HG02763 (cell line): Measurements from ENCODE around the gene PTPA.

Experiments used
- ATAC-seq: cut with Tn5 transposase; IDR thresholded peaks from one replicate; pipeline ENCODE4 v1.9.1; 2021; ENCODE audit warnings: mild to moderate bottlenecking, moderate library complexity; ENCODE audit not compliant: unreplicated experiment

PTPA gene

DNA sequence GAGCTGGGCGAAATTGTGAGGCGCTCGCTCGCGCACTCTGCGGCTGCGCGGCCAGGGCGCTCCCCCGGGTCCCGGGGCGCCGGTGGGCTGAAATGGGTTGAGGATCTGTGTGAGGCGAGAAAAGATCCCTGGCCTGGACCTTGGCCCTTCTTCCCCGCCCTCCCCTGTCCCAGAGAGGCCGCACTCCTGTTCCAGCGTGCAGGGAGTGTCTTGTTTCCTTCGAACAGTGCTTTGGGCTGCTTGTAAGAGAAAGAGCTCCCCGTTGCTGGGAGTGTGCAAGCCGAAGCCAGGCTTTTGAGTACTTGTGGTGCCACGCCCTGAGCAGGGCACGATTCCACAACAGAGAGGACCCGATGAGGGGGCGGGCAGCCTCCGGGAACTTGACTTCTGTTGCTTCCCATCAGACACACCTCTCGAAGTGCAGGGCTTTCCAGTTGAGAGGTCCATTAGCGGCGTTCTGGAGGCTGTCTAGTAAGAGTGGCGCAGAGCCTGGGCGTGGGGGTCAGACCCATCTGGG, 29.8 kb upstream of the PTPA start:
- no peak for ATAC-seq

DNA sequence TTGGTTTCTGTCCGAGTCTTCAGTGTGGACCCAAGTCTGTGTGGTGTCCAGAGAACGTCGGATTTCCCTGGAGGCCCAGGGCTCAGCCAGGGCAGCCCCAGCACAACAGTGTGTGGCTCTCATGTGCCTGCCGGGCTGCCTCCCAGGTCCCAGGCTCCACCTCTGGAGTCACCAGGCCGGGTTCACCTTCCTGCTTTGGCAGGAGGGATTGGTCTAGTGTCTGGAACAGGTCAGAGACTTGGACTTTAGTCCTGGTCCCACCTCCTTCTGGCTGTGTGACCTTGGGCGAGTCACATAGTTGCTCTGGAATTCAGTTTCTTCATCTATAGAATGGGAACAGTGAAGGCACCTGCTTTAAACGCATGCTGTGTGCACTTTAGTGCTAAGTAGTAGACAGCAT, 27.1 kb upstream of the PTPA start:
- ATAC-seq: no peak

DNA sequence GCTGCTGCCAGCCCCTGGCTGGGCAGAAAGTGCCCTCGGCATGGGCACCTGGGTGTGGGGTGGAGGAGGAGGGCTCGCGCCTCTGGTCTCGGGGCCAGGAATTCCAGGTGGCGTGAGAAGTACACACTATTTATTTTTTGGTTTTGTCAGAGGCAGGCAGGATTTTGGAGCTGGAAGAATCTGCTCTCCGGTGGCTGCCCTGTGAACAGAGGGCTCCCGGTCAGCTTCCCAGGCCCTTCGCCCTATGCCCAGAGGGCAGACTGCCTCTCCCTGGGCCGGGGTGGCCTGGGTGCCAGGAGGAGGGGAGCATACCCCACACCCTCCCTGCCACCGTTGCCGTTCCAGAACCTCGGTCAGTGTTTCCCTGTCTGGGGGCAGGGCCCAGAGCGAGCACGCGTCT, 22.0 kb upstream of the PTPA start:
- ATAC-seq: no peak

DNA sequence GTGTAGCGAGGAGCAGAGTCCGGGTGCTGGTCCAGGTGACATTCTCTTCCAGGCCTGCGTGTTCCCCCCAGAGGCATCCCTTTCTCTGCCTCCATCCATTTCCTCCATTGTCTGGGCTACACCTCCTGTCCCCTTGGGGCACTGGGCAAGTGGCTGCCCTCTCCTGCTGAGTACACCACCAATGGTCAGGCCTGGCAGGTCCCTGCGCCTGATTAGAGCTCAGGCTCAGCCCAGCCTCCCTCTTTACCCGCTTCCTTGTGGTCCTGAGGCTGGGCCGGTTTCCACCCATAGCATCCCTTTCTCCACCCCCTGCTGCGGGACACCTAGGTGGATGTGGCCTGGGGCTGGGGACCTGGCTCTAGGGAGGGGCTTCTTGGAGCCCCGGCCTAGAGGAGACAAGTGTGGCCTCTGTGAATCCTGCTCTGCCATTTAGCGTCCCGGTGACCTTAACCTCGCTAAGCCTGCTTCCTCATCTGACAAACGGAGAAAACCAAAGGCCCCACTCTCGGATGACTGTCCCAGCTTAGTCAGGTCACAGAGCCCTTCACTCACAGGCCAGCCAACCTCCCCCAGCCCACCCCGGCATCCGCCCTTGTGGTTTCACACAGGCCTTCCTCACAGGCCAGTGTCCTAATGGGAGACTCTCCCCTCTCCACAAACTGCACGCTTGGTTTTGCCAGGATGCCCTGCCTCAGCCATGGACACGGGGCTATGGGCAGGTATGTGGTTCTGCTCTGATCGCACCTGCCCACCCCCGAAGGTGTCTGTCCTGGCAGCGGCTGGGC, 17.4 kb upstream of the PTPA start:
- ATAC-seq: no peak

DNA sequence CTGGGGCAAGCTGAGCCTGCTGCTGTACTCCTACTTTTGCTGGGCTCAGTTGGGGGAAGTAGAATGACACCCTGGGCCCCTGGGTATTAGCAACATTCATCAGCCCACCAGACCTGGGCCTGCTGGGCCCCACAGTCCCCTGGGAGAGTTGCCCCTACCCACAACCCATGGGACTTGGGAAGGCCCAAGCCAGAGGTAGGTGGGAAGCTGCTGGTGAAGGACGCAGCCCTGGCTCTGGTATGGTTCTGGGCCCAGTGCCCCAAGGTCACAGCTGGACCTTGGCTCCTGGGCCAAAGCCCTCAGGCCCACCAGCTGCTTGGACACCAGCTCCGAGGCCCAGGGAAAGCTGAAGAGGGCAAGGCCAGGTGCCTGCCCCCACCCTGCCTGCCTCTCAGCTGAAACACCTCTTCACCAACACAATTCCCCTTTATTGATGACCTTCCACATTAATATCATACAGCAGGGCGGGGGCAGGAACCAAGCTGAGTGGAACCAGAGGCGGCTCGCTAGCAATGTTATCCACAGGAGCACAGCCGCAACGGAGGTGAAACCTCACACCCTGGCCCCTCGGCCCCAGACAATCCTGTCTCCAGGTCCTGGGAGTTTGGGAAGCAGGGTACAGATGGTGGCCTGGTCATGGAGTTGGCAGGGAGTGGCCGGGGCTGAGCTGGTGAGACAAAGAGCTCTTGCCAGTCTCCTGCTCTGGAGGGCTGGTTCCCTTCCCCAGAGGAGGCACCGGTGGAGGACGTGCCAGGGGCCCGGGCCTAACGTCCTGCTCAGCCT, 16.6 kb upstream of the PTPA start:
- no peak for ATAC-seq

DNA sequence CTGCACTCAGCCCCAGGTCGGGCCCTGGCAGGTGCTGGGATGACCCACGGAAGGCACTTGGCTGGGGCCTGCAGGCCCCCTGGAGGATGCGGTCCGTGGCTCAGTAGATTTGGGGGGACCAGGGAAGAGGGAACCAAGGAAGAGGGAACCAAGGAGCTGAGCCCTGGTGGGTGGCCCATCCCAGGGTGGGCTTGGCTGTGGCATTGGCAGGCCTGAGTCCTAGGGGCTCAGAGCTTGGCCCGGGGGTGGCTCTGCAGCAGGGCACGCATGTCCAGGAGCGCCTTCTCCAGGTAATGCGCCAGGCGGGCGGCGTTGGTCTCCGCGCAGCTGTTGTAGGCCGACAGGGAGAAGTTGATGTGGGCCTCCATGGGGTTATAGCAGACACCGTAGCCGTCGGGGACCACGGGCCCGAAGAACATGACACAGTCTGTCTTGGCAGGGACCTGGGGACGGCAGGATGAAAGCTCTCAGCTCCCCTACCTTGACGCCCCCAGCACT, 16.0 kb upstream of the PTPA start:
- ATAC-seq: no peak

DNA sequence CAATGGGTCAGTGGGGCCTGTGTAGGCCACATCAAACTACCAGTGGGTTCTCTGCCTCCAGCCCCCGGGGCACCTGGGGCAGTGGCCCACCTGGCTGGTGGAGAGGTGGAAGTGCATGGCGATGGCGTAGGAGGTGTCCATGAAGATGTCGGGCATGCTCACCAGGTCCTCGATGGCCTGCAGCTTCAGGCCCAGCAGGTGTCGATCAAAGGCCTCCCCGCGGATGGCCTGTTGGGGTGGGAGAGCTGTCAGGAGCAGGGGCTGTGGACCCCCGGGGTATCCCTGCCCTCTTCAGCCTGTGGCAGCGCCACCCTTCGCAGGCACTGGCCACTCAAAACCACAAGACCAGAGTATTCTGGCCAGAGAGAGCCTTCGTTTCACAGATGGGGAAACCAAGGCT, 15.3 kb upstream of the PTPA start:
- no peak for ATAC-seq

DNA sequence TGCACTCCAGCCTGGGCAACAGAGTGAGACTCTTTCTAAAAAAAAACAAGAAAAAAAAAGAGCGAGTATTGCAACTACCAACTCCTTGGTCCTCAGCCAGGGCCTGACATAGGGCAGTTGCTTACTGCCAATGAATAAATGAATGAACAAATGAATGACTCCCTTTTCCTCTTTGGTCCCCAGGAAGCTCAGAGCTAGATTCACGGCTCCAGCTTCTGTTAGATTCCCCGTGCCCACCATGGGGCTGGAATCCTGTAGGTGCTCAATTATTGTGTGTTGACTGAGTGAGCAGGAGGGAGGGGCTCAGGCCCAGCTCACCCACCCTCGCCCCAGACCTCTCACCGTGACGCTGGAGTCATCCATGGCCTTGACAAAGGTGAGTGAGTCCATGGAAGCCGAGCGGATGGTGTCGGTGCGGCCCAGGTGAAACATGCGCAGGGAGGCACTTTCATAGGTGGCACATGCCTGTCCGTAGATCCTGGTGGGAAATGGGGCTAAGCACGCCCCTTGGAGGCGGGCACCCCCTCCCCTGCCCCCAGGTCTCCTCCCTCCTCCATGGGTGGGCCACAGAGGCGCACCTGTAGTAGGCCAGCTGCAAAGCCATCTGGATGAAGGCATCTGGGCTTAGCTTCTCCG, 13.4 kb upstream of the PTPA start:
- ATAC-seq: no peak

DNA sequence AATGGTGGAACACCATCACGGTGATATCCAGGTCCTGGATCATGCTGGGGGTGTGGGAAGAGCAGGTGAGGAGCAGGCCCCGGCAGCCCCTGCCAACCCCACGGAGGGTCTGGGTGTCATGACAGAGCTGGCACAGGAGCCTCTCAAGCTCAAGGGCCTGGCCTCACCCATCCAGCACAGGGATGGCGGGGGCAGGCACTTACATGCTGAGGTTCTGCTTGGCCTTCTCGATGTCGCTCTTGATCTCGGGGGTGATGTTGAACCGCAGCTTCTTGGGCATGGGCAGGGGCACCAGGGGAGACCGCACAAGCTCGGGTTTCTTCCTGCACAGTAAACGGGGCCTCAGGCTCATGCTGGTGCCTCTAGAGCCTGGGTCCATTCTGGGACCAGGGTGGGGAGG, 12.9 kb upstream of the PTPA start:
- no peak for ATAC-seq

DNA sequence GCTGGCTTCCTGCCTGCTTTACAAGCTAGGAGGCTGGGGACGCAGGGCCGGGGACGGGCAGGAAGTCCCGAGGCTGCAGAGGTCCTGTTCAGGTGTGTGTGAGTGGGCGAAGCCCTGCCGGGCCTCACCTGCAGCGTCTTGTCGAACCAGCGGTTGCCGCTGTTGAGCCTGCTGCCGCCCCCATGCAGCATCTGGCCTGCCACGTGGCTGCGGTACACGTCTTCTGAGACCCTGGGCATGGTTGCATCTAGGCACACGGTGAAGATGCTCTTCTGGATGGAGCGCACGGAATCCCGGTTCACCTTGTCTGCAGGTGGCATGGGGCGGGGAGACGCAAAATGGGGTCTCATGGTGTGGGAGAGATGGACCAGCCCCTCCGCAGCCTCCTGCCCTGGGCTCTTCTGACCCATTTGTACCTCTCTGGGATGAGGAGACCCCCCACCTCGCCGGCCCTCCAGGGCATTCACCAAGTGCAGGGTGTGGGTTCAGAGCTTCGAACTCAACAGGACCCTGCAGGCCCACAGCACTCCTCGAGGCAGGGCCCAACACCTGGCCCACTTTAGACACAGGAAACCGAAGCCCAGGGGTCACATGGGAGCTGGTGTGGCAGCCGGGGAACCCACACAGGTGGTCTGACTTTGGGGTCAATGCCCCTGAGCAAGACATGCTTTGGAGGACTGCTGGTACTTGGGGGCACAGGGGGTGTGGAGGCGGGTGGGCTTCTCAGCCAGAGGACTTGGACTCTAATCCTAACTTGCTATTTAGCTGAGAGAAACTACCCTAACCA, 10.6 kb upstream of the PTPA start:
- no peak for ATAC-seq

DNA sequence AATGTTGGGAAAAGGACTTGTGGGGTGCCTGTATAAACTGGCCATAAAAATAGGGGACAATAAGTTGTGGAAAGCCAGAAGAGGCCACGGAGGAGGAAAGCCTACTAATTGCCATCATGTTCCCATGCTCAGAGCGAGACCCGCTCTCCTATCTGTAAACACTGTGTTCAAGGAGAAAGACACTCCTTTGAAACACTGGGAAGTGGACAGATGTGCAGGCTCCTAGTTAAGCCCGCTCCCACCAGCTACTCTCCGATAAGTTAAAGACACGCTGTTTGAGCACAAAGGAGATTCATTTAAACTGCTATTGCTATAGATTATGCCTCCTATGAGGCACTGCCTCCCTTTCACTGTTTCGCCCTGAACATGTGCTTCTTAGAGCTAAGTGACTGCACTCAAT, 9.9 kb upstream of the PTPA start:
- ATAC-seq: no peak

DNA sequence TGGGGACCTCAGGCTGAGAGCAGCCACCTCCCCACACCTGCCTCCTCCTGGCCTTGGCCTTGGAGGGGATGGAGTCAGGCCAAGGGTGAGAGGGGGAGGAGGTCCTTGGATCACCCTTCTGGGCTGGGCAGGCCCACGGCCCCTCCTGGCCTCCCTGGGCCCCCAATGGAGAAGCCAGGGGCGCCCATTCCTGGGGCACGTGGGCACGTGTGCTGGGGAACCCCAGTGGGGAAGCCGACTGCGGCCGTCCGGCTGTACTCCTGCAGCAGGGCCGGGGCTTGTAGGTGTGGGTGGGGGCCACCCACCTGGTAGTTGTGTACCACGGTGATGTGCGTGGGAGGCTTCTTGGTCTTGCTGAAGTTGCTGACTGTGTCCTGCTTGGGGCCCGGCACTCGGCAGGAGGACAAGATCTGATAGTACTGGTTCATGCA, 9.1 kb upstream of the PTPA start:
- no peak for ATAC-seq

DNA sequence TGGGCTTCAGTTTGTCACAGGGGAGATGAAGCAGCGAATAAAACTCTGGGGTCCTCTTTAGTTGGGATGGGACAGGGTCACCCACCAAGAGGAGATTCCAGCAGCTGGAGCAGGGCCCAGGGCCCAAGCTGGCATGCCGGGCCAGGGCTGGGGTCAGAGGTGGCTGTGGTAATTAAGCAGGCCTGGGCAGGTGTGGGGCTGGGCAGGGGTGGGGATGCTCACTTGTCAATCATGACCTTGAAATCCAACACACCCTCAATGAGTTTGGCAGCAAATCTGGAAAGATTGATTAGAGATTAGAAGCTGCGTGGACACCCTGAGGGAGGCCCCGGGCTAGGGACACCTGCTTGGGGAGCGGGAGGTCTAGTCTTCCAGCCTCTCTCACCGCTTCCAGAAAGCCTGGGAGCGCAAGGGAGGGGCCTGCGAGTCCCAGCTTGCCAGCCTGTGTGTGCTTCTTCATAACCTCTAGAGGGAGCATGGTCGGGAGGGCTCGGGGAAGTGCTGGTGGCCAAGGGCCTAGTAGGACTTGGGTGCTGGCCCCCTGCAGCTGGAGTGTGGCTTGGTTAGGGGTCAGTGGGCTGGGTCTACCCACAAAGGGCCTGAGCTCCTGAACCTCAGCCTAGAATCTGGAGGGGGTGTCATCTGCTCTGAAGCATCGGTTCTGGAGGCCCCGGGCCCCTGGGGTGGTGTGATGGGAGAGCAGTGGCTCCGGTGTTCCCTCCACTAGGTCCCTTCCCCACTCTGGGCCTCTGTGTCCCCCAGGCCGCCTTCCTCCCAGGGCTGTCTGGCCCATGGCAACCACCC, 8.2 kb upstream of the PTPA start:
- ATAC-seq: no peak

DNA sequence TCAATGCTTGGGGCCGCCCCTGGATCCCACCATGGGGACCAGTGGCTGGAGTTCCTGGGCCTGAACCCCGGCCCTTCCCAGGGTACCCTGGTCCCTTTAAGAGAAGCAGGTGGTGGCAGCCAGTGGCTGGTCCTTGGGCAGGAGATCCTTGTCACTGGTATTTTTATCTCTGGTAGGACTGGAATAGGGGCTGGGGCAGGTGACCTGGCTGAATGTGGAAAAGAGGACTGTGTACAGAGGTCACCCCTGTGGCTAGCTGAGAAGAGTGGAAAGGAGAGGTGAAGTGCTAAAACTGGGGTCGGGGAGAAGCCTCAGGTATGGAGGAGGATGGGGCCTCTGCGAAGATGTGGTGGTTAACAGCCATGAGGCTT, 7.6 kb upstream of the PTPA start:
- ATAC-seq: no peak

DNA sequence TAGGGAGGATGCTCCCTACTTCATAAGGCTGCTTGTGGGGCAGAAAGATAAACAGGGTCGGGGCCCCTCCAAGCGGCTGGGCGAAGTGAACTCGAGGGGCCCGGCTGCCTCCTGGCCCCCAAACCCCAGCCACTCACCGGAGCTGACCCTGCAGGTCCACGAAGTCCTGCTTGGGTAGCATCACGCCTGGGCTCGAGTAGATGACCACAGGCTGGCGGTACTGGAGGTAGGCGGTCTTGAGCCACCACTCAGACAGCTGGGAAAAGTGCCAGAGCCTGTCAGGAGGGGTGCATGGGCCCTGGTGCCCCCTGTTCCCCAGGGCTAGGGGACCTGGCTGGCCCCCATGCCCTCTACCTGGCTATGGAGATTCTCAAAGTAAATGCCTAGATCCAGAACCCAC, 7.2 kb upstream of the PTPA start:
- no peak for ATAC-seq

DNA sequence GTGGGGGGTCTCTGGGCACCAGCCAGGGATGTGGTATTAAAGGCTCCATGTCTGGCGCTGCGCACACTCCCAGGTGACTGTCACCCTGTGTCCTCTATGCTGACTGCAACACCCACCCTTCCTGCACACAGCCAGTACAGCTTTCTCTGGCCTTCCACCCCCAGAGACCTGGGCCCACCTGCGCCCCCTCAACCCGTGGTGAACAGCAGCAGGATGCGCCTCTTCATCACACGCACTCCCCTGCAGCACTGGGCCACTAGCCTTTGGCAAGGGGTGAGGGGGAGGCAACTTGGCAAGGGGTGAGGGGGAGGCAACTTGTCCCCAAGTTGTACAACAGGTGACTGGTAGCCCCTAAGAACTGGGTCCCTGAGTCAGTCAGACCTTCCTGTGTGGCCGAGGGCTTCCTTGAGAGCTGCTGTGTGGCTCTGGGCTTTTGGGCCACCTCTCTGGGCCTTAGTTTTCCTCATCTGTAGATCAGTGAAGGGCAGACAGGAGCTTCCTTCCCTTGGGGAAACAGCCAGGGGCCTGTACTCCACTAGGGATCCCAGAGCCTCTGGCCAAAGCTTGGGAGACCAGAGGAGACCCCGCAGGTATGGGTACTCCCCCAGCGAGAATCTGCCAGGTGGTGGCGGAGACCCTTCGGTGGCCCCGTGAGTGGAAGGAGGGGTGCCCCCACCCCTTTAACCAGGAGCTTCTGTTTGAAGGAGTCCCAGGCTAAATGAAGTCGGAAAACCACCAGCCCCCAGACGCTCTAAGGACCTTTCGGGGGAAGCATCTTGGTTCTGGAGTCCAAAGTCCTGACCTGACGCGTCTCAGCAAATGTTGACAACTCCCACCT, 5.1 kb upstream of the PTPA start:
- no peak for ATAC-seq

DNA sequence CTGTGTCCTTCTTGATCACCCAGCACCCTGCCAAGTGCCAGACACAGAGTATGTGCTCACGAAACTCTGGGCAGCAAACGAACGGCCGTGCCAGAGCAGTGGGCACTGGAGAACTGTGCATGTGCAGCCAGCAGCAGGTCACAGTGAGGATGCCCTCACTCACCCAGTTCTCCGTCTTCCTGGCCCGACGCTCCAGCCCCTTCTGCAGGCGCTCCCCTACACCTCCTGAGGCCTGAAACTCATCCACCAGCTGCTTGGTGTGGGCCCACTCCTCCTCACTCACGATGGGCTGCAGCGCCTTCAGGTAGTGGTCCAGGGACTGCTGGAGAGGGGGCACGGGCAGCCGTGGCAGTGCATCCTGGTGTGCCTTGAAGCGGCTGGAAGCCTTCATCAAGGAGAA, 3.6 kb upstream of the PTPA start:
- no peak for ATAC-seq

DNA sequence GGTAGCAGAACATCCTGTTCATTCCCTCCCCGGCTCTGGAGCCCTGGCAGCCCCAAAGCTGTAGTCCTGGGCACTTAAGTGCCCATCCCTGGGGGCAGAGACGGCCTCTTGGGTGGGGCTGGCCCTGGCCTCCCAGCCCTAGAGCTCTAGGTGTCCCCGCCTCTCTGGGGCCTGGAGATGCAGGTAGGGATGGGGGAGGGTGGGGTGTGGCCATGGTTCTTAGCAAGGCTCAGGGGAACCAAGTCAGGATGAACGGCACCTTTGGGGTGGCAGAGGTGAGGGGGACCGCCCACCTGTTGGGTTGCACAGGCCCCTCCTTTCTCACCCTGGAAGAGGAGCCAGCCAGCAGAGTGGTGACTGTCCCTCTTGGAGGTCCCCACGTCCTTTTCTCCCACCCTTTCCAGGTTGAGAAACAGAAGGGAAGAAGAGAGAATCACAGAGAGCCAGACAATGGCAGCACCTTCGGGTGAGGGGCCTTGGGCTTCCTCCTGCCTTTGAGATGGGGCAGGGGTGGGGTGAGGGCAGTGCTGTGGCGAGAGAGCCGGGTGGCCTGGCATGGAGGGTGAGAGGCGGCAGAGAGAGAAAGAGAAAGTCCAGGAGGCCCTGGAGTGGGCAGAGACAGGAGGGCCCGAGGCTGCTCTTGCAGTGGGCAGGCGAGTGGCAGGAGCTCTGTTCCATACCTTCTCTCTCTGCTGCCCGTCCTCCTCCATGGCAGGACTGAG, 3.0 kb upstream of the PTPA start:
- no peak for ATAC-seq
